GM23338 (cell line): ENCODE measurements around the gene FN3KRP. TPM values are rescaled to one million over a fixed set of nuclear protein-coding genes. Genes with fewer than 3 reads are reported as not detected.

Experiments used
- ATAC-seq: fragments of 200-7000 bp; cut with Tn5 transposase; 3 replicates; pipeline ENCODE4 v1.9.1; 2020
- DNase-seq: peaks from one replicate; pipeline ENCODE4 v3.0.0-alpha.2; 2015; ENCODE audit warnings: low spot score
- H2AFZ ChIP-seq: fragments of 200-600 bp; sonication (generic); 2 replicates; pipeline ENCODE4 v1.8.0; 2016; ENCODE audit warnings: antibody characterized with exemption, mild to moderate bottlenecking, moderate library complexity
- H3F3A ChIP-seq: fragments of 200-600 bp; sonication (generic); replicated peaks from 2 replicates; pipeline ENCODE4 v1.8.0; 2017; ENCODE audit warnings: antibody characterized with exemption, mixed run types, low read depth
- H3K27ac ChIP-seq: fragments of 200-600 bp; sonication (generic); 2 replicates; pipeline ENCODE4 v1.6.1; 2016; ENCODE audit warnings: low read depth
- H3K27me3 ChIP-seq: fragments of 200-600 bp; sonication (generic); 2 replicates; pipeline ENCODE4 v1.8.0; 2016; ENCODE audit warnings: mild to moderate bottlenecking, mixed run types, moderate library complexity; ENCODE audit not compliant: insufficient read depth
- H3K36me3 ChIP-seq: fragments of 200-600 bp; sonication (generic); 2 replicates; pipeline ENCODE4 v1.8.0; 2016; ENCODE audit warnings: mild to moderate bottlenecking; ENCODE audit not compliant: insufficient read depth
- H3K4me1 ChIP-seq: fragments of 200-600 bp; sonication (generic); 2 replicates; pipeline ENCODE4 v1.8.0; 2016; ENCODE audit warnings: mild to moderate bottlenecking, moderate library complexity; ENCODE audit not compliant: insufficient read depth
- H3K4me2 ChIP-seq: fragments of 200-600 bp; sonication (generic); 2 replicates; pipeline ENCODE4 v1.7.1; 2017; ENCODE audit warnings: mixed run types
- H3K4me3 ChIP-seq: fragments of 200-600 bp; sonication (generic); 2 replicates; pipeline ENCODE4 v1.6.1; 2016; ENCODE audit warnings: mixed run types
- H3K79me2 ChIP-seq: fragments of 200-600 bp; sonication (generic); replicated peaks from 2 replicates; pipeline ENCODE4 v1.8.0; 2017; ENCODE audit warnings: mild to moderate bottlenecking; ENCODE audit not compliant: insufficient read depth
- H3K9me2 ChIP-seq: fragments of 200-600 bp; sonication (generic); 2 replicates; pipeline ENCODE4 v1.8.0; 2017; ENCODE audit not compliant: insufficient read depth
- H4K20me1 ChIP-seq: fragments of 200-600 bp; sonication (generic); replicated peaks from 2 replicates; pipeline ENCODE4 v1.8.0; 2017; ENCODE audit warnings: mild to moderate bottlenecking; ENCODE audit not compliant: insufficient read depth
- H3K27ac Mint-ChIP-seq: 2 replicates; pipeline ENCODE4 v1.8.0; 2020; ENCODE audit warnings: inconsistent platforms, mild to moderate bottlenecking, moderate library complexity, mixed read lengths
- H3K27me3 Mint-ChIP-seq: 3 replicates; pipeline ENCODE4 v1.8.0; 2022; ENCODE audit warnings: low read depth, mild to moderate bottlenecking, moderate library complexity, mixed read lengths, inconsistent platforms; ENCODE audit not compliant: insufficient read depth, poor library complexity
- H3K36me3 Mint-ChIP-seq: 3 replicates; pipeline ENCODE4 v1.8.0; 2021; ENCODE audit warnings: low read depth, mild to moderate bottlenecking, inconsistent platforms, moderate library complexity, mixed read lengths
- H3K4me1 Mint-ChIP-seq: 3 replicates; pipeline ENCODE4 v1.8.0; 2020; ENCODE audit warnings: mild to moderate bottlenecking, inconsistent platforms, mixed read lengths
- H3K4me3 Mint-ChIP-seq: 3 replicates; pipeline ENCODE4 v1.8.0; 2021; ENCODE audit warnings: moderate library complexity, mild to moderate bottlenecking, inconsistent platforms, mixed read lengths
- H3K9me3 Mint-ChIP-seq: 3 replicates; pipeline ENCODE4 v1.8.0; 2020; ENCODE audit warnings: moderate library complexity, mild to moderate bottlenecking, inconsistent platforms, mixed read lengths
- CREB1 ChIP-seq: fragments of 250-450 bp; sonication (Bioruptor Pico); IDR thresholded peaks from 2 replicates; pipeline ENCODE4 v1.5.0; 2020; ENCODE audit warnings: low read depth, mild to moderate bottlenecking, moderate library complexity
- EZH2 ChIP-seq: fragments of 200-600 bp; sonication (generic); IDR thresholded peaks from one replicate; pipeline ENCODE4 v1.8.0; 2017; ENCODE audit warnings: antibody characterized with exemption, mild to moderate bottlenecking, low read depth; ENCODE audit not compliant: unreplicated experiment
- EZH2phosphoT487 ChIP-seq: fragments of 200-600 bp; sonication (generic); IDR thresholded peaks from one replicate; pipeline ENCODE4 v1.8.1; 2018; ENCODE audit warnings: antibody characterized with exemption; ENCODE audit not compliant: unreplicated experiment
- JUNB ChIP-seq: IDR thresholded peaks from one replicate; pipeline ENCODE4 v1.6.1; 2016; ENCODE audit warnings: antibody characterized with exemption; ENCODE audit not compliant: unreplicated experiment
- NANOG ChIP-seq: IDR thresholded peaks from 2 replicates; pipeline ENCODE4 v1.6.1; 2016; ENCODE audit warnings: antibody characterized with exemption, borderline replicate concordance
- POLR2AphosphoS5 ChIP-seq: IDR thresholded peaks from 2 replicates; pipeline ENCODE4 v1.6.1; 2016; ENCODE audit warnings: antibody characterized with exemption, low read depth
- STAT1 ChIP-seq: IDR thresholded peaks from one replicate; pipeline ENCODE4 v1.6.1; 2016; ENCODE audit warnings: antibody characterized with exemption; ENCODE audit not compliant: unreplicated experiment
- ZNF114 ChIP-seq: fragments of 250-450 bp; sonication (Bioruptor Pico); IDR thresholded peaks from 2 replicates; pipeline ENCODE4 v1.5.0; 2020; ENCODE audit warnings: mild to moderate bottlenecking, moderate library complexity
- ZNF331 ChIP-seq: fragments of 250-450 bp; sonication (Bioruptor Pico); IDR thresholded peaks from 2 replicates; pipeline ENCODE4 v1.5.0; 2020; ENCODE audit warnings: low read depth, mild to moderate bottlenecking, moderate library complexity
- polyA plus RNA-seq: library from polyadenylated mRNA; unstranded; fragments of >200 nt; fragmentation: Nextera tagmentation; extraction: Ambion mirVana; gene quantifications from 2 replicates; pipeline ENCODE4 v1.2.1, GENCODE V29; 2016
- total RNA-seq: library from RNA; depleted of rRNA; stranded (reverse); fragments of >200 nt; shearing (Covaris generic); gene quantifications from 2 replicates; pipeline ENCODE4 v1.2.3, GENCODE V29; 2014
- TF ChIP-seq, protein P1 (sequence below): fragments of 250-450 bp; sonication (Bioruptor Pico); IDR thresholded peaks from 2 replicates; pipeline ENCODE4 v1.5.0; 2020; ENCODE audit warnings: mild to moderate bottlenecking, moderate library complexity
- TF ChIP-seq, protein P2 (sequence below): IDR thresholded peaks from 2 replicates; pipeline ENCODE4 v1.6.1; 2016; ENCODE audit warnings: antibody characterized with exemption
- TF ChIP-seq, protein P3 (sequence below), 2 experiments: fragments of 200-600 bp in 1 of 2; sonication (generic) in 1 of 2; conservative IDR thresholded peaks; 2 replicates each; pipeline versions ENCODE4 v1.5.1 to v1.6.1; 2016 to 2017; ENCODE audit warnings: antibody characterized with exemption in 2 of 2, low read depth in 2 of 2, mild to moderate bottlenecking in 2 of 2, moderate library complexity in 1 of 2
- TF ChIP-seq, protein P4 (sequence below): IDR thresholded peaks from one replicate; pipeline ENCODE4 v1.6.1; 2018; ENCODE audit warnings: antibody characterized with exemption; ENCODE audit not compliant: unreplicated experiment

Gene FN3KRP
- total and polyA plus RNA-seq, 2 experiments from 2014 or later: 15.9 to 16.7 TPM

DNA sequence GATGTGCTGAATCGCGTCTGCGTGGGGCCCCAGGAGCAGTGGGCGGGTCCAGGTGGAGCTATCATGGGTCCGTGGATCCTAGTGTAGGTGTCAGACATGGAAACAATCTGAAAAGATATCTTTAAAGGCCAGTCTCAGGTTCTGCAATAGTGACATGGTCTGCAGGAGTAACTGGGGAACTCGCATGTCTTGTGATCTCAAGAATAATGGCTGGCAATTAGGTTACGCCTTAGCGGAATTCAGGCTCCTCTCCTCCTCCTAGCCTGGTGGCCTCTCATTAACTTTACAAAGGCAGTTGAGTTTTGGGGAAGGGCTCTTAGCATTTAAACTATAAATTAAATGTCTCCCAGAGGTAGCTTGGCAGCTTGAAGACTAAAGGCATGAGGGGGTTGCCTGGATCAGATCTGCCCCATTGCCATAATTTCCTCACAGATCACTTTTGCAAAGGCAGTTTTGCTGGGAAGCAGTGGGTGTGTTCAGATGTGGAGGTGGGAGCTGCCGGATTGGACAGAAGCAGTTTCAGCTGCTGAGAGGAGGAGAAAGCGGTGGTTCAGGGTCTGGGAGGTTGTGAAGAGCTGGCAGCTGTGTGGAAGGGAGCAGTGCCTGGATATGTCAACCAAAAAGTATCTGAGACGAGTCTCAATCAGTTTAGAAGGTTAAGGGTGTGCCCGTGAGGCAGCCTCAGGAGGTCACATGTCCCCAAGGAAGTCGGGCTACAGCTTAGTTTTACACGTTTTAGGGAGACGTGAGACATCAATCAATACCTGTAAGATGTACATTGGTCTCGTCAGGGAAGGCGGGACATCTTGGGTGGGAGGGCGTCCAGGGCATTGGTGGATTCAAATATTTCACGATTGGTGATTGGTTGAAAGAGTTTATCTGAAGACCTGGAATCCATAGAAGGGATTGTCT, 38.0 kb downstream of the FN3KRP start:
- peak overlapping the region; percentile 96 for H3K27ac Mint-ChIP-seq
- ATAC-seq: peak; percentile 57
- no peak overlapping the region for H2AFZ ChIP-seq
- peaks cover 25% of the 10 kb centered on the region for H3K36me3 Mint-ChIP-seq
- H3K4me2 ChIP-seq: peak overlapping the region; percentile 96
- peak; percentile 89 for DNase-seq
- H3K4me3 ChIP-seq: peak overlapping the region; percentile 93
- H3K4me3 Mint-ChIP-seq: peak overlapping the region; percentile 91
- H3K9me3 Mint-ChIP-seq: peaks cover 3% of the 10 kb centered on the region; the same call in 2 of the 3 replicates
- peaks cover 24% of the 10 kb centered on the region for H3K4me1 ChIP-seq
- peaks cover 22% of the 10 kb centered on the region for H3K27me3 Mint-ChIP-seq
- peaks cover 6% of the 10 kb centered on the region; the same call in 1 of the 2 replicates for H4K20me1 ChIP-seq
- no peaks in the 10 kb centered on the region for H3K36me3 ChIP-seq
- no peaks in the 10 kb centered on the region for H3K9me2 ChIP-seq
- H3K27ac ChIP-seq: peak overlapping the region; percentile 84
- H3F3A ChIP-seq: 0 out of 2 replicates have a peak, but pooled peaks cover 5% of the 10 kb centered on the region
- TF ChIP-seq EZH2 (no peak), ZNF114 (CRISPR knock-in tag) (no peak), ZNF331 (CRISPR knock-in tag) (no peak), EZH2phosphoT487 (no peak), NANOG (no peak), CREB1 (CRISPR knock-in tag) (no peak), POLR2AphosphoS5 (no peak), JUNB (no peak), STAT1 (no peak)
- TF ChIP-seq, protein P1, sequence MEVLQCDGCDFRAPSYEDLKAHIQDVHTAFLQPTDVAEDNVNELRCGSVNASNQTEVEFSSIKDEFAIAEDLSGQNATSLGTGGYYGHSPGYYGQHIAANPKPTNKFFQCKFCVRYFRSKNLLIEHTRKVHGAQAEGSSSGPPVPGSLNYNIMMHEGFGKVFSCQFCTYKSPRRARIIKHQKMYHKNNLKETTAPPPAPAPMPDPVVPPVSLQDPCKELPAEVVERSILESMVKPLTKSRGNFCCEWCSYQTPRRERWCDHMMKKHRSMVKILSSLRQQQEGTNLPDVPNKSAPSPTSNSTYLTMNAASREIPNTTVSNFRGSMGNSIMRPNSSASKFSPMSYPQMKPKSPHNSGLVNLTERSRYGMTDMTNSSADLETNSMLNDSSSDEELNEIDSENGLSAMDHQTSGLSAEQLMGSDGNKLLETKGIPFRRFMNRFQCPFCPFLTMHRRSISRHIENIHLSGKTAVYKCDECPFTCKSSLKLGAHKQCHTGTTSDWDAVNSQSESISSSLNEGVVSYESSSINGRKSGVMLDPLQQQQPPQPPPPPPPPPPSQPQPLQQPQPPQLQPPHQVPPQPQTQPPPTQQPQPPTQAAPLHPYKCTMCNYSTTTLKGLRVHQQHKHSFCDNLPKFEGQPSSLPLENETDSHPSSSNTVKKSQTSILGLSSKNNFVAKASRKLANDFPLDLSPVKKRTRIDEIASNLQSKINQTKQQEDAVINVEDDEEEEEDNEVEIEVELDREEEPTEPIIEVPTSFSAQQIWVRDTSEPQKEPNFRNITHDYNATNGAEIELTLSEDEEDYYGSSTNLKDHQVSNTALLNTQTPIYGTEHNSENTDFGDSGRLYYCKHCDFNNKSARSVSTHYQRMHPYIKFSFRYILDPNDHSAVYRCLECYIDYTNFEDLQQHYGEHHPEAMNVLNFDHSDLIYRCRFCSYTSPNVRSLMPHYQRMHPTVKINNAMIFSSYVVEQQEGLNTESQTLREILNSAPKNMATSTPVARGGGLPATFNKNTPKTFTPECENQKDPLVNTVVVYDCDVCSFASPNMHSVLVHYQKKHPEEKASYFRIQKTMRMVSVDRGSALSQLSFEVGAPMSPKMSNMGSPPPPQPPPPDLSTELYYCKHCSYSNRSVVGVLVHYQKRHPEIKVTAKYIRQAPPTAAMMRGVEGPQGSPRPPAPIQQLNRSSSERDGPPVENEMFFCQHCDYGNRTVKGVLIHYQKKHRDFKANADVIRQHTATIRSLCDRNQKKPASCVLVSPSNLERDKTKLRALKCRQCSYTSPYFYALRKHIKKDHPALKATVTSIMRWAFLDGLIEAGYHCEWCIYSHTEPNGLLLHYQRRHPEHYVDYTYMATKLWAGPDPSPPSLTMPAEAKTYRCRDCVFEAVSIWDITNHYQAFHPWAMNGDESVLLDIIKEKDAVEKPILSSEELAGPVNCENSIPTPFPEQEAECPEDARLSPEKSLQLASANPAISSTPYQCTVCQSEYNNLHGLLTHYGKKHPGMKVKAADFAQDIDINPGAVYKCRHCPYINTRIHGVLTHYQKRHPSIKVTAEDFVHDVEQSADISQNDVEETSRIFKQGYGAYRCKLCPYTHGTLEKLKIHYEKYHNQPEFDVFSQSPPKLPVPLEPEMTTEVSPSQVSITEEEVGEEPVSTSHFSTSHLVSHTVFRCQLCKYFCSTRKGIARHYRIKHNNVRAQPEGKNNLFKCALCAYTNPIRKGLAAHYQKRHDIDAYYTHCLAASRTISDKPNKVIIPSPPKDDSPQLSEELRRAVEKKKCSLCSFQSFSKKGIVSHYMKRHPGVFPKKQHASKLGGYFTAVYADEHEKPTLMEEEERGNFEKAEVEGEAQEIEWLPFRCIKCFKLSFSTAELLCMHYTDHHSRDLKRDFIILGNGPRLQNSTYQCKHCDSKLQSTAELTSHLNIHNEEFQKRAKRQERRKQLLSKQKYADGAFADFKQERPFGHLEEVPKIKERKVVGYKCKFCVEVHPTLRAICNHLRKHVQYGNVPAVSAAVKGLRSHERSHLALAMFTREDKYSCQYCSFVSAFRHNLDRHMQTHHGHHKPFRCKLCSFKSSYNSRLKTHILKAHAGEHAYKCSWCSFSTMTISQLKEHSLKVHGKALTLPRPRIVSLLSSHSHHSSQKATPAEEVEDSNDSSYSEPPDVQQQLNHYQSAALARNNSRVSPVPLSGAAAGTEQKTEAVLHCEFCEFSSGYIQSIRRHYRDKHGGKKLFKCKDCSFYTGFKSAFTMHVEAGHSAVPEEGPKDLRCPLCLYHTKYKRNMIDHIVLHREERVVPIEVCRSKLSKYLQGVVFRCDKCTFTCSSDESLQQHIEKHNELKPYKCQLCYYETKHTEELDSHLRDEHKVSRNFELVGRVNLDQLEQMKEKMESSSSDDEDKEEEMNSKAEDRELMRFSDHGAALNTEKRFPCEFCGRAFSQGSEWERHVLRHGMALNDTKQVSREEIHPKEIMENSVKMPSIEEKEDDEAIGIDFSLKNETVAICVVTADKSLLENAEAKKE (CRISPR knock-in tag): no peak
- TF ChIP-seq, protein P2, sequence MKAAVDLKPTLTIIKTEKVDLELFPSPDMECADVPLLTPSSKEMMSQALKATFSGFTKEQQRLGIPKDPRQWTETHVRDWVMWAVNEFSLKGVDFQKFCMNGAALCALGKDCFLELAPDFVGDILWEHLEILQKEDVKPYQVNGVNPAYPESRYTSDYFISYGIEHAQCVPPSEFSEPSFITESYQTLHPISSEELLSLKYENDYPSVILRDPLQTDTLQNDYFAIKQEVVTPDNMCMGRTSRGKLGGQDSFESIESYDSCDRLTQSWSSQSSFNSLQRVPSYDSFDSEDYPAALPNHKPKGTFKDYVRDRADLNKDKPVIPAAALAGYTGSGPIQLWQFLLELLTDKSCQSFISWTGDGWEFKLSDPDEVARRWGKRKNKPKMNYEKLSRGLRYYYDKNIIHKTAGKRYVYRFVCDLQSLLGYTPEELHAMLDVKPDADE: no peak
- TF ChIP-seq, protein P3, sequence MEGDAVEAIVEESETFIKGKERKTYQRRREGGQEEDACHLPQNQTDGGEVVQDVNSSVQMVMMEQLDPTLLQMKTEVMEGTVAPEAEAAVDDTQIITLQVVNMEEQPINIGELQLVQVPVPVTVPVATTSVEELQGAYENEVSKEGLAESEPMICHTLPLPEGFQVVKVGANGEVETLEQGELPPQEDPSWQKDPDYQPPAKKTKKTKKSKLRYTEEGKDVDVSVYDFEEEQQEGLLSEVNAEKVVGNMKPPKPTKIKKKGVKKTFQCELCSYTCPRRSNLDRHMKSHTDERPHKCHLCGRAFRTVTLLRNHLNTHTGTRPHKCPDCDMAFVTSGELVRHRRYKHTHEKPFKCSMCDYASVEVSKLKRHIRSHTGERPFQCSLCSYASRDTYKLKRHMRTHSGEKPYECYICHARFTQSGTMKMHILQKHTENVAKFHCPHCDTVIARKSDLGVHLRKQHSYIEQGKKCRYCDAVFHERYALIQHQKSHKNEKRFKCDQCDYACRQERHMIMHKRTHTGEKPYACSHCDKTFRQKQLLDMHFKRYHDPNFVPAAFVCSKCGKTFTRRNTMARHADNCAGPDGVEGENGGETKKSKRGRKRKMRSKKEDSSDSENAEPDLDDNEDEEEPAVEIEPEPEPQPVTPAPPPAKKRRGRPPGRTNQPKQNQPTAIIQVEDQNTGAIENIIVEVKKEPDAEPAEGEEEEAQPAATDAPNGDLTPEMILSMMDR (conservative IDR thresholded peaks at IDR 0.05; ENCODE audit: low read depth in 2 of 2): no peak
- TF ChIP-seq, protein P4, sequence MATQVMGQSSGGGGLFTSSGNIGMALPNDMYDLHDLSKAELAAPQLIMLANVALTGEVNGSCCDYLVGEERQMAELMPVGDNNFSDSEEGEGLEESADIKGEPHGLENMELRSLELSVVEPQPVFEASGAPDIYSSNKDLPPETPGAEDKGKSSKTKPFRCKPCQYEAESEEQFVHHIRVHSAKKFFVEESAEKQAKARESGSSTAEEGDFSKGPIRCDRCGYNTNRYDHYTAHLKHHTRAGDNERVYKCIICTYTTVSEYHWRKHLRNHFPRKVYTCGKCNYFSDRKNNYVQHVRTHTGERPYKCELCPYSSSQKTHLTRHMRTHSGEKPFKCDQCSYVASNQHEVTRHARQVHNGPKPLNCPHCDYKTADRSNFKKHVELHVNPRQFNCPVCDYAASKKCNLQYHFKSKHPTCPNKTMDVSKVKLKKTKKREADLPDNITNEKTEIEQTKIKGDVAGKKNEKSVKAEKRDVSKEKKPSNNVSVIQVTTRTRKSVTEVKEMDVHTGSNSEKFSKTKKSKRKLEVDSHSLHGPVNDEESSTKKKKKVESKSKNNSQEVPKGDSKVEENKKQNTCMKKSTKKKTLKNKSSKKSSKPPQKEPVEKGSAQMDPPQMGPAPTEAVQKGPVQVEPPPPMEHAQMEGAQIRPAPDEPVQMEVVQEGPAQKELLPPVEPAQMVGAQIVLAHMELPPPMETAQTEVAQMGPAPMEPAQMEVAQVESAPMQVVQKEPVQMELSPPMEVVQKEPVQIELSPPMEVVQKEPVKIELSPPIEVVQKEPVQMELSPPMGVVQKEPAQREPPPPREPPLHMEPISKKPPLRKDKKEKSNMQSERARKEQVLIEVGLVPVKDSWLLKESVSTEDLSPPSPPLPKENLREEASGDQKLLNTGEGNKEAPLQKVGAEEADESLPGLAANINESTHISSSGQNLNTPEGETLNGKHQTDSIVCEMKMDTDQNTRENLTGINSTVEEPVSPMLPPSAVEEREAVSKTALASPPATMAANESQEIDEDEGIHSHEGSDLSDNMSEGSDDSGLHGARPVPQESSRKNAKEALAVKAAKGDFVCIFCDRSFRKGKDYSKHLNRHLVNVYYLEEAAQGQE: no peak
- H3K4me1 Mint-ChIP-seq: peaks cover 42% of the 10 kb centered on the region
- H3K27me3 ChIP-seq: peaks cover 9% of the 10 kb centered on the region
- H3K79me2 ChIP-seq: peaks cover 58% of the 10 kb centered on the region
